HepG2 (cell line): ENCODE measurements around the gene ARL3. TPM values are rescaled to one million over a fixed set of nuclear protein-coding genes. Genes with fewer than 3 reads are reported as not detected.

Source experiments
- ARID3A ChIP-seq: IDR thresholded peaks from 2 replicates; pipeline ENCODE4 v1.6.1; 2012; ENCODE audit warnings: low read depth, low read length, improper control_type of control experiment
- FOXK1 ChIP-seq: sonication (generic); formaldehyde crosslinking; IDR thresholded peaks from 2 replicates; pipeline ENCODE4 v1.4.0; 2020; ENCODE audit warnings: low read depth, missing genetic modification reagents, borderline replicate concordance
- GABPA ChIP-seq, 2 experiments: IDR thresholded peaks; 2 replicates each; pipeline ENCODE4 v1.6.1; 2011 to 2016; ENCODE audit warnings: low read depth in 2 of 2, low read length in 1 of 2, missing biosample characterization in 1 of 2, missing genetic modification characterization in 1 of 2
- GATAD1 ChIP-seq: IDR thresholded peaks from 2 replicates; pipeline ENCODE4 v1.6.1; 2016; ENCODE audit warnings: missing genetic modification reagents, missing compliant biosample characterization
- HNRNPL ChIP-seq: fragments of 200-400 bp; formaldehyde crosslinking; IDR thresholded peaks from 2 replicates; pipeline ENCODE4 v1.6.1; 2017; ENCODE audit warnings: mild to moderate bottlenecking, low read depth, low read length
- HOXA3 ChIP-seq: sonication (generic); formaldehyde crosslinking; IDR thresholded peaks from 2 replicates; pipeline ENCODE4 v1.5.0; 2020; ENCODE audit warnings: missing genetic modification reagents
- IRF2 ChIP-seq: IDR thresholded peaks from 2 replicates; pipeline ENCODE4 v1.6.1; 2018; ENCODE audit warnings: missing genetic modification reagents, missing compliant biosample characterization
- MXI1 ChIP-seq: IDR thresholded peaks from 3 replicates; pipeline ENCODE4 v1.6.1; 2012; ENCODE audit warnings: low read depth, low read length, inconsistent platforms, borderline replicate concordance
- MZF1 ChIP-seq: sonication (generic); formaldehyde crosslinking; IDR thresholded peaks from 2 replicates; pipeline ENCODE4 v1.8.1; 2023; ENCODE audit warnings: mild to moderate bottlenecking, missing genetic modification reagents, borderline replicate concordance
- NFIB ChIP-seq: sonication (generic); formaldehyde crosslinking; IDR thresholded peaks from 2 replicates; pipeline ENCODE4 v1.9.0; 2021; ENCODE audit warnings: missing genetic modification reagents, mild to moderate bottlenecking, borderline replicate concordance
- RCOR2 ChIP-seq: IDR thresholded peaks from 2 replicates; pipeline ENCODE4 v1.6.1; 2016; ENCODE audit warnings: missing biosample characterization, missing genetic modification reagents
- RXRB ChIP-seq: IDR thresholded peaks from 2 replicates; pipeline ENCODE4 v1.6.1; 2016; ENCODE audit warnings: borderline replicate concordance, missing genetic modification reagents, missing compliant biosample characterization
- SKIL ChIP-seq: sonication (generic); formaldehyde crosslinking; IDR thresholded peaks from 2 replicates; pipeline ENCODE4 v1.8.0; 2022; ENCODE audit warnings: missing genetic modification reagents, mild to moderate bottlenecking, moderate library complexity, borderline replicate concordance
- SP1 ChIP-seq, 2 experiments: fragments of 450-650 bp in 1 of 2; sonication (generic) in 1 of 2; formaldehyde crosslinking in 1 of 2; IDR thresholded peaks; 2 replicates each; pipeline versions ENCODE4 v1.4.0 to v1.6.1; 2016 to 2020; ENCODE audit warnings: missing genetic modification reagents in 1 of 2
- TCF12 ChIP-seq, 2 experiments: fragments of 450-650 bp in 1 of 2; sonication (generic) in 1 of 2; formaldehyde crosslinking in 1 of 2; IDR thresholded peaks; 2 replicates each; pipeline versions ENCODE4 v1.6.1 to v1.8.0; 2017 to 2022; ENCODE audit warnings: antibody characterized with exemption in 1 of 2, mild to moderate bottlenecking in 1 of 2, missing genetic modification reagents in 1 of 2, moderate library complexity in 1 of 2
- ZNF274 ChIP-seq: sonication (generic); formaldehyde crosslinking; IDR thresholded peaks from 2 replicates; pipeline ENCODE4 v1.5.1; 2020; ENCODE audit warnings: mild to moderate bottlenecking, missing genetic modification reagents
- ZNF292 ChIP-seq: sonication (generic); formaldehyde crosslinking; IDR thresholded peaks from 2 replicates; pipeline ENCODE4 v1.8.1; 2022; ENCODE audit warnings: mild to moderate bottlenecking, low read depth, missing genetic modification reagents, borderline replicate concordance
- ZNF333 ChIP-seq: sonication (generic); formaldehyde crosslinking; IDR thresholded peaks from 2 replicates; pipeline ENCODE4 v1.4.0; 2020; ENCODE audit warnings: mild to moderate bottlenecking, missing genetic modification reagents, borderline replicate concordance
- ZNF367 ChIP-seq: sonication (generic); formaldehyde crosslinking; IDR thresholded peaks from 2 replicates; pipeline ENCODE4 v1.4.0; 2020; ENCODE audit warnings: missing genetic modification reagents, borderline replicate concordance
- ZNF503 ChIP-seq: sonication (generic); formaldehyde crosslinking; IDR thresholded peaks from 2 replicates; pipeline ENCODE4 v1.4.0; 2020; ENCODE audit warnings: missing genetic modification reagents
- ZNF746 ChIP-seq: sonication (generic); formaldehyde crosslinking; IDR thresholded peaks from 2 replicates; pipeline ENCODE4 v1.8.0; 2022; ENCODE audit warnings: mild to moderate bottlenecking, missing genetic modification reagents
- ZNF772 ChIP-seq: sonication (generic); formaldehyde crosslinking; IDR thresholded peaks from 2 replicates; pipeline ENCODE4 v1.5.0; 2020; ENCODE audit warnings: mild to moderate bottlenecking, missing genetic modification reagents
- ZNF792 ChIP-seq: IDR thresholded peaks from 2 replicates; pipeline ENCODE4 v1.6.1; 2016
- ZSCAN21 ChIP-seq: sonication (generic); formaldehyde crosslinking; IDR thresholded peaks from 2 replicates; pipeline ENCODE4 v1.8.0; 2022; ENCODE audit warnings: mild to moderate bottlenecking, missing genetic modification reagents, moderate library complexity, borderline replicate concordance
- polyA plus RNA-seq, 8 experiments: library from polyadenylated mRNA; depleted of rRNA in 3 of 8; stranded (reverse) in 7 of 8; unstranded in 1 of 8; fragments of >200 nt; fragmentation: Illumina TruSeq in 4 of 8; extraction: Trizol in 4 of 8; gene quantifications; 2 replicates each; pipeline versions ENCODE4 v1.2.1 to v1.2.3, GENCODE V29; 2011 to 2016; ENCODE audit warnings: low read depth in 4 of 8, missing spikeins in 1 of 8, mixed read lengths in 1 of 8; ENCODE audit not compliant: insufficient read depth in 1 of 8
- total RNA-seq, 5 experiments: library from RNA; depleted of rRNA; stranded (reverse); fragments of >200 nt; fragmentation: Illumina TruSeq; extraction: Trizol; gene quantifications; 2 replicates each; pipeline ENCODE4 v1.2.3, GENCODE V29; 2016; ENCODE audit warnings: low read depth in 1 of 5

Gene ARL3
- total and polyA plus RNA-seq, 2 of the 13 experiments (the other 11 are each of a cell fraction or from before 2014, with no cell fraction given), result 5.2 to 6.6 TPM

- no peak for TF ChIP-seq SP1 (IDR thresholded peaks at IDR 0.05)
- peak; percentile 83 for TF ChIP-seq SP1 (CRISPR knock-in tag; IDR thresholded peaks at IDR 0.05)
- 0 out of 2 replicates have a peak, but pooled peaks have one; percentile 54 for TF ChIP-seq ZNF503 (CRISPR knock-in tag)
- peak; percentile 46; the same call in 1 of the 2 replicates for TF ChIP-seq ZNF274 (CRISPR knock-in tag)
- no peak for TF ChIP-seq ZNF772 (CRISPR knock-in tag)
- TF ChIP-seq ZNF746 (CRISPR knock-in tag), result no peak
- no peak for TF ChIP-seq HNRNPL
- TF ChIP-seq ARID3A, result peak; percentile 70; the same call in 1 of the 2 replicates
- no peak for TF ChIP-seq MZF1
- TF ChIP-seq MXI1, result peak; percentile 83; the same call in 1 of the 3 replicates
- TF ChIP-seq SKIL (CRISPR knock-in tag), result no peak
- TF ChIP-seq ZSCAN21 (CRISPR knock-in tag), result 0 out of 2 replicates have a peak, but pooled peaks have one; percentile 38
- no peak for TF ChIP-seq TCF12 (IDR thresholded peaks at IDR 0.05)
- no peak for TF ChIP-seq TCF12 (CRISPR knock-in tag; IDR thresholded peaks at IDR 0.05)
- no peak for TF ChIP-seq NFIB (CRISPR knock-in tag)
- peak; percentile 89 for TF ChIP-seq HOXA3 (CRISPR knock-in tag)
- peak; percentile 62; the same call in 1 of the 2 replicates for TF ChIP-seq ZNF792
- TF ChIP-seq FOXK1 (CRISPR knock-in tag), result no peak
- 0 out of 2 replicates have a peak, but pooled peaks have one; percentile 54 for TF ChIP-seq RCOR2 (CRISPR knock-in tag)
- no peak for TF ChIP-seq ZNF333 (CRISPR knock-in tag)
- TF ChIP-seq ZNF292, result no peak
- TF ChIP-seq GABPA (IDR thresholded peaks at IDR 0.05; ENCODE audit: low read depth, low read length), result peak; percentile 59
- peak; percentile 93 for TF ChIP-seq GABPA (CRISPR knock-in tag; IDR thresholded peaks at IDR 0.05; ENCODE audit: low read depth)
- no peak for TF ChIP-seq ZNF367
- TF ChIP-seq RXRB, result no peak
- TF ChIP-seq IRF2 (CRISPR knock-in tag), result peak; percentile 42; the same call in 1 of the 2 replicates
- TF ChIP-seq GATAD1, result peak; percentile 12
Measured at GRCh38 chr10:102743588-102744373, 29.6 kb upstream of the ARL3 start, which contains the start of gene WBP1L (continued).
